HG02642 (cell line): ENCODE data around the gene SLC2A9.
A peak's percentile ranks its signal among the peaks of the same experiment; 100 is the strongest.

Experiments used
- ATAC-seq: cut with Tn5 transposase; IDR thresholded peaks from one replicate; pipeline ENCODE4 v1.9.1; 2021; ENCODE audit warnings: mild to moderate bottlenecking; ENCODE audit not compliant: unreplicated experiment, poor library complexity

Gene SLC2A9

GRCh38 chr4:10022346-10023049 lies 1.2 kb upstream of the SLC2A9 start:
- ATAC-seq, result no peak

- no peak for ATAC-seq
Observed at GRCh38 chr4:10021653-10022023, 341 bp upstream of the SLC2A9 start.

GRCh38 chr4:10020106-10020505 lies 1.2 kb downstream of the SLC2A9 start:
- ATAC-seq, result no peak

- no peak for ATAC-seq
Observed at GRCh38 chr4:10019521-10020051, 1.7 kb downstream of the SLC2A9 start.

GRCh38 chr4:10018818-10019461 lies 2.4 kb downstream of the SLC2A9 start:
- ATAC-seq, result peak; percentile 98

- no peak for ATAC-seq
Observed at GRCh38 chr4:10017037-10017893, 4.0 kb downstream of the SLC2A9 start.

- ATAC-seq, result no peak
Observed at GRCh38 chr4:10016169-10016568, 5.1 kb downstream of the SLC2A9 start.

- ATAC-seq, result peak; percentile 22
Observed at GRCh38 chr4:10015140-10015753, 6.0 kb downstream of the SLC2A9 start.

- ATAC-seq, result peak; percentile 63
Observed at GRCh38 chr4:10013722-10014121, 7.6 kb downstream of the SLC2A9 start.

GRCh38 chr4:10011885-10012284 lies 9.4 kb downstream of the SLC2A9 start:
- ATAC-seq, result no peak

- no peak for ATAC-seq
Observed at GRCh38 chr4:10011277-10011676, 10.0 kb downstream of the SLC2A9 start.

- ATAC-seq, result no peak
Observed at GRCh38 chr4:10009861-10010500, 11.3 kb downstream of the SLC2A9 start.

- no peak for ATAC-seq
Observed at GRCh38 chr4:10008609-10009005, 12.7 kb downstream of the SLC2A9 start.

GRCh38 chr4:10007793-10008608 lies 13.3 kb downstream of the SLC2A9 start:
- peak; percentile 61 for ATAC-seq

- peak; percentile 49 for ATAC-seq
Observed at GRCh38 chr4:10007436-10007740, 13.9 kb downstream of the SLC2A9 start.

- peak; percentile 13 for ATAC-seq
Observed at GRCh38 chr4:10006601-10007435, 14.5 kb downstream of the SLC2A9 start.

- ATAC-seq, result peak; percentile 30
Observed at GRCh38 chr4:10006231-10006600, 15.1 kb downstream of the SLC2A9 start.

- no peak for ATAC-seq
Observed at GRCh38 chr4:10005632-10006031, 15.7 kb downstream of the SLC2A9 start.

GRCh38 chr4:10003666-10004065 lies 17.6 kb downstream of the SLC2A9 start:
- ATAC-seq, result peak; percentile 30
